Prostate gland (tissue), 2 donors: ENCODE data around the gene TMEM161A. TPM values are rescaled to one million over a fixed set of nuclear protein-coding genes. Genes with fewer than 3 reads are reported as not detected.

Experiments used
- DNase-seq: peaks from one replicate; pipeline ENCODE4 v3.0.0-alpha.2; 2019; ENCODE audit warnings: low spot score
- H3K27ac ChIP-seq, 2 donors: fragments of 200-600 bp; sonication (generic); 2 replicates each; pipeline ENCODE4 v1.5.1; 2017 to 2019
- H3K27me3 ChIP-seq: fragments of 200-600 bp; sonication (generic); replicated peaks from 2 replicates; pipeline ENCODE4 v1.5.1; 2019; ENCODE audit not compliant: insufficient read depth
- H3K36me3 ChIP-seq, 2 donors: fragments of 200-600 bp; sonication (generic); 1 replicate in 1 of 2; 2 replicates in 1 of 2; pipeline versions ENCODE4 v1.5.1 to v1.8.1; 2017 to 2019
- H3K4me1 ChIP-seq: fragments of 200-600 bp; sonication (generic); replicated peaks from 2 replicates; pipeline ENCODE4 v1.5.1; 2019
- H3K4me3 ChIP-seq, 2 donors: fragments of 200-600 bp; sonication (generic); 2 replicates each; pipeline ENCODE4 v1.5.1; 2017 to 2019
- H3K9me3 ChIP-seq: fragments of 200-600 bp; sonication (generic); 2 replicates; pipeline ENCODE4 v1.5.1; 2017
- POLR2A ChIP-seq: fragments of 450-650 bp; IDR thresholded peaks from one replicate; pipeline ENCODE4 v1.6.1; 2016; ENCODE audit warnings: antibody characterized with exemption, mild to moderate bottlenecking
- POLR2AphosphoS5 ChIP-seq: sonication (generic); formaldehyde crosslinking; IDR thresholded peaks from one replicate; pipeline ENCODE4 v1.6.1; 2017; ENCODE audit warnings: antibody characterized with exemption
- WGBS: methylation state at CpG from one replicate; pipeline ENCODE4 v1.1.5; 2018; 5-methylcytosine and 5-hydroxymethylcytosine counted together
- intact Hi-C: fragments of 100-400 bp; cut with DNase I; formaldehyde crosslinking; loops from one replicate; pipeline ENCODE4 v1.14.2; 2022
- total RNA-seq, 2 donors: library from RNA; depleted of rRNA; stranded (reverse); fragments of >200 nt; gene quantifications; one replicate each; pipeline ENCODE4 v1.1.0, GENCODE V29; 2016
- TF ChIP-seq, protein P1 (sequence below), 4 experiments: fragments of 200-600 bp in 2 of 4; fragments of 450-650 bp in 2 of 4; sonication (generic) in 2 of 4; IDR thresholded peaks; 1 replicate in 3 of 4; 2 replicates in 1 of 4; pipeline ENCODE4 v1.5.1; 2016 to 2019; ENCODE audit warnings: antibody characterized with exemption in 4 of 4, mild to moderate bottlenecking in 2 of 4, moderate library complexity in 2 of 4

Gene TMEM161A
- total RNA-seq, 2 donors from 2014 or later = 24.0 to 40.9 TPM

DNA sequence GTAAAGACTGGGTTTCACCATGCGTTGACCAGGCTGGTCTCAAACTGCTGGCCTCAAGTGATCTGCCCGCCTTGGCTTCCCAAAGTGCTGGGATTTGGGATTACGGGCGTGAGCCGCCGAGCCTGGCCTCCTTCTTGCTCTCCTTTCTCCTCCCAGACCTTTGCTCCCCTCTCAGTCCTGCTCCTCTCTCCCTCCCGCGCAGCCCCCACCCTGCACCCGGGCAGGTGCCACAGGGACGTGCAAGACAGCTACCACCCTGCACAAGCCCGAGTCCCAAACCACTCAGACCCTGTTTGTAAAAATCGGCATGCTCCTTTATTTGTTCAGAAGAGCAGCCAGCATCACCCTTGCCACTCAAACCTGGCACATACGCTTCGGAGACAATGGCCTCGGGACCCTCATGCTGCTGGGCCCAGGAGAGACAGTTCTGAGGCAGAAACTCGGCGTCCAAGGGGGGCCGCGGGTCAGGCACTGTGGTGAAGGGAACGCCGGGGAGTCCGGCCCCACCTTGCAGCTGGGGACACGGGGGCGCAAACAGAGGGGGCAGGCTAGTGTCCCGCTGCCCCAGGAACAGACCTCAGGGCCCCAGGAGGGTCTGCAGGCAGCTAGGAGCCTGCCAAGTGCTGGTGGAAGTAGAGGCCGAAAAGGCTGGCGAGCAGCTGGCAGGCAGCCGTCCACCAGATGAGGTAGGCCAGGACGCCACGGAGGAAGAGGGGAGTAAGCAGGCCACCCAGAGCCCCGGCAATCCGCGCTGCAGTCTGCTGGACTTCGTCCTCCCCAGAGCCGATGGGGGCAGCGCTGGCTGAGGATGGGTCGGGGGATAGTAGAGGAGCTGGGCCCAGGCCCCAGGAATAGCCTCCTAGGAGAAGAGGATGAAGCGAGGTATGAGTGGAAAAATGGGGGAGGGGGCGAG, 18.7 kb downstream of the TMEM161A start:
- H3K27ac ChIP-seq = no peak overlapping the region
- DNase-seq = no peak
- 93% methylated on average over 39 of the region's 39 CpGs for WGBS
- intact Hi-C loops = no loop called here
- TF ChIP-seq POLR2AphosphoS5 (no peak), POLR2A (no peak)
- TF ChIP-seq, protein P1, sequence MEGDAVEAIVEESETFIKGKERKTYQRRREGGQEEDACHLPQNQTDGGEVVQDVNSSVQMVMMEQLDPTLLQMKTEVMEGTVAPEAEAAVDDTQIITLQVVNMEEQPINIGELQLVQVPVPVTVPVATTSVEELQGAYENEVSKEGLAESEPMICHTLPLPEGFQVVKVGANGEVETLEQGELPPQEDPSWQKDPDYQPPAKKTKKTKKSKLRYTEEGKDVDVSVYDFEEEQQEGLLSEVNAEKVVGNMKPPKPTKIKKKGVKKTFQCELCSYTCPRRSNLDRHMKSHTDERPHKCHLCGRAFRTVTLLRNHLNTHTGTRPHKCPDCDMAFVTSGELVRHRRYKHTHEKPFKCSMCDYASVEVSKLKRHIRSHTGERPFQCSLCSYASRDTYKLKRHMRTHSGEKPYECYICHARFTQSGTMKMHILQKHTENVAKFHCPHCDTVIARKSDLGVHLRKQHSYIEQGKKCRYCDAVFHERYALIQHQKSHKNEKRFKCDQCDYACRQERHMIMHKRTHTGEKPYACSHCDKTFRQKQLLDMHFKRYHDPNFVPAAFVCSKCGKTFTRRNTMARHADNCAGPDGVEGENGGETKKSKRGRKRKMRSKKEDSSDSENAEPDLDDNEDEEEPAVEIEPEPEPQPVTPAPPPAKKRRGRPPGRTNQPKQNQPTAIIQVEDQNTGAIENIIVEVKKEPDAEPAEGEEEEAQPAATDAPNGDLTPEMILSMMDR (IDR thresholded peaks at IDR 0.05) = no peak
- no peak overlapping the region for H3K4me3 ChIP-seq
- no peaks in the 10 kb centered on the region for H3K36me3 ChIP-seq
- no peaks in the 10 kb centered on the region for H3K4me1 ChIP-seq
- no peaks in the 10 kb centered on the region for H3K9me3 ChIP-seq
- H3K27me3 ChIP-seq = no peaks in the 10 kb centered on the region

DNA sequence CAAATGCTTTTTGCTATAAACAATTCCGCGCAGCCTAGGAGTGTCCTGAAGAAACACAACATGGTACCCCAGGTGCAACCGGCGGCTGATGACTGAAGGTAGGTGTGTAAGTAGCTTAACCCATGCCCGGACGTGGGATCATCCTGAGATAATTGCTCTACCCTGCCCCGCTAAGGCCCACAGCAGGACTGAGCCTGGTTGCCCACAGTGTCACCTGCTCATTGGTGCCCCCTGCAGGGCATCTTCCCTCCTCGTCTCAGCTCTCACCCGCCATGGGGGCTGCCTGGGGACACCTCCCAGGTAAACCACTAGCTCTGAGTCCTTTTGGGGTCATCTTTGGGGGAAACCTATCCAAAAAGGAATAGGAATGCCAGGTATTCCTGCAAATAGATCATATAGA, 22.3 kb downstream of the TMEM161A start:
- DNase-seq = no peak
- TF ChIP-seq, protein P1 (IDR thresholded peaks at IDR 0.05) = peak in 2 of 4 experiments; percentile 19 to 24
- TF ChIP-seq POLR2A = no peak
- Histone ChIP-seq H3K9me3 (no peaks in the 10 kb centered on the region), H3K27me3 (no peaks in the 10 kb centered on the region), H3K4me1 (no peaks in the 10 kb centered on the region), H3K27ac (no peak overlapping the region), H3K4me3 (no peak overlapping the region), H3K36me3 (no peaks in the 10 kb centered on the region)
- WGBS = 83% methylated on average over 9 of the region's 9 CpGs
- intact Hi-C loops = no loop called here

DNA sequence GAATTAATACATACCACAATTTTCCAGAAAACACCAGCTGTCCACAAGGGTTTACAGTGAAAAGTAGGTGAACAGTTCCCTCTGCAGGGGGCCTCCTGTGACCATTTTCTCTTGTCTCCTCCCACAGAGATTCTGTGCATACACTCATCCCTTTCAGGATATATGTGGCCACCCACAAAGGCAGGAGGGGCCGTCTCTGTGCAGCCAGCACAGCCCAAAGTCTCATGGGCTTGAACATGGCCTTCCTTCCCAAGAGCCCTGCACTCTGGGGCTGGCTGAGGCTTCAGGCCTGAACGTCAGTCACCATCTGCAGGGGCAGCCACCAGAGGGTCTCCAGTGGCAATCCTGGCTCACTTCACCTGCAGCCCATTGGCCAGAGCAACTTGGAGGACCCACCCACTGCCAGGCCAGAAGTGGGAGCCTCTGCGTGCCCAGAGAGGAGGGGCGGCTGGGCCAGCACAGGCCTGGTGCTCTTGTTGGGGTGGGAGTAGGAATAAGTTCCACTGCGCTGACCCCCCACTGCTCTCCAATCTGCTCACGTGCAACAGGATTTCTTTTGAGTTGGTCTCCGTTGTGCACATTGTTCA, 25.1 kb downstream of the TMEM161A start:
- H3K9me3 ChIP-seq = no peaks in the 10 kb centered on the region
- H3K4me3 ChIP-seq = no peak overlapping the region
- 31% methylated on average over 7 of the region's 7 CpGs for WGBS
- no peaks in the 10 kb centered on the region for H3K36me3 ChIP-seq
- no peak overlapping the region for H3K27ac ChIP-seq
- intact Hi-C loops = no loop called here
- TF ChIP-seq, protein P1 (IDR thresholded peaks at IDR 0.05) = no peak
- no peak for TF ChIP-seq POLR2AphosphoS5
- TF ChIP-seq POLR2A = no peak
- H3K27me3 ChIP-seq = no peaks in the 10 kb centered on the region
- no peaks in the 10 kb centered on the region for H3K4me1 ChIP-seq
- no peak for DNase-seq

DNA sequence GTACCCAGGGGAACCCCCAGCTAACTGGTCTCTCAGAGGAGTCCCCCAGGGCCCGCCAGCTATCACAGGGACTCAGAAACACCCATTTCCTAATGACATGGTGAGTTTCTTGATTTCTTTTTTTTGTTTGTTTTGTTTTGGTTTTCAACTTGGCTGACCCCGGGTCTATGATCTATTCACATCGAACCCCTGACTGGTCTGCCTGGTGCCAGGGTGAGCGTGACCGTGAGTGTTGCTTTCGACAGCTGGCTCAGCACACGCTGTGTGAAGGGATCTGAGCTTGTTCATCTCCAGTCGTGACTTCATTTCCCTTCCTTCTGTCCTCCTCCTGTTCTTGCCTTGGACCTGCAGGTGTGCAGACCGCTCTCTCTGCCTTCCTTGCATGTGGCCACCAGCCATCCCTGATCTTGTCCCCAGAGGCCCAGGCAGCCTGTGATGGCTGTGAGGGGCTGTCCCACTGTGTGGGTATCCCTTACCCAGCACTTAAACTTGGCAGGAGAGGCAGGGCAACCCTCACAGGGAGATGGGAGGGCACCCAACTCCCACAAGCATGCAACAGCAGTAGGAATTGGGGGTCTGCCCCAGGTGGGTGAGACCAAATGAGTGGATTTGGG, 26.2 kb downstream of the TMEM161A start:
- Histone ChIP-seq H3K27me3 (no peaks in the 10 kb centered on the region), H3K27ac (no peak overlapping the region), H3K4me3 (no peak overlapping the region), H3K36me3 (no peaks in the 10 kb centered on the region), H3K4me1 (no peaks in the 10 kb centered on the region), H3K9me3 (no peaks in the 10 kb centered on the region)
- intact Hi-C loops = no loop called here
- no peak for DNase-seq
- 82% methylated on average over 9 of the region's 9 CpGs for WGBS
- TF ChIP-seq, protein P1 (IDR thresholded peaks at IDR 0.05) = no peak
- TF ChIP-seq POLR2AphosphoS5 (no peak), POLR2A (no peak)
